Keratinocyte (primary cell): Measurements from ENCODE around the gene TPPP3.

Experiments
- EZH2 ChIP-seq: IDR thresholded peaks from one replicate; pipeline ENCODE4 v1.6.1; 2012; ENCODE audit warnings: inconsistent platforms, mild to moderate bottlenecking, low read length, moderate library complexity
- TF ChIP-seq, protein P1 (sequence below), 3 experiments: IDR thresholded peaks in 1 of 3; conservative IDR thresholded peaks in 1 of 3; optimal IDR thresholded peaks in 1 of 3; 2 replicates in 2 of 3; 3 replicates in 1 of 3; pipeline versions ENCODE3 to v1.5.1; 2011; ENCODE audit warnings: low read length in 3 of 3, mild to moderate bottlenecking in 3 of 3, moderate library complexity in 2 of 3, control low read depth in 1 of 3, inconsistent platforms in 1 of 3; ENCODE audit not compliant: insufficient read depth in 2 of 3; ENCODE audit errors: extremely low read depth in 1 of 3

DNA sequence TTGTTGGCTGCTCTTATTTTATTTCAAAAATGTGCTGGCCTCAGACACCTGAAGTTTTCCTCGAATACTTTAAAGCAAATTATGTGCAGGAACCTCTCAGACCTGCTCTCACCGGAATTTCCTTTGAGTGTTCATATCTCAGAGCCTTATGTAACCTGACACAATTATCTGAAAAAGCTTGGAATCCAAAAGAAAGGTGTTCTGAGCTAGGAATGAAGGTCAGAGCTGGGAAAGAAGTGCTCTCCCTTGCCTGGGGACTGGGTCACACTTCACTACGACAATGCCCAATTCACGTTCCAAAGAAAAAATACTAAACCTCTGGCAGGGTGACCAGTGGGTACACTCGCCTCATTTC, 30.9 kb upstream of the TPPP3 start:
- TF ChIP-seq, protein P1, sequence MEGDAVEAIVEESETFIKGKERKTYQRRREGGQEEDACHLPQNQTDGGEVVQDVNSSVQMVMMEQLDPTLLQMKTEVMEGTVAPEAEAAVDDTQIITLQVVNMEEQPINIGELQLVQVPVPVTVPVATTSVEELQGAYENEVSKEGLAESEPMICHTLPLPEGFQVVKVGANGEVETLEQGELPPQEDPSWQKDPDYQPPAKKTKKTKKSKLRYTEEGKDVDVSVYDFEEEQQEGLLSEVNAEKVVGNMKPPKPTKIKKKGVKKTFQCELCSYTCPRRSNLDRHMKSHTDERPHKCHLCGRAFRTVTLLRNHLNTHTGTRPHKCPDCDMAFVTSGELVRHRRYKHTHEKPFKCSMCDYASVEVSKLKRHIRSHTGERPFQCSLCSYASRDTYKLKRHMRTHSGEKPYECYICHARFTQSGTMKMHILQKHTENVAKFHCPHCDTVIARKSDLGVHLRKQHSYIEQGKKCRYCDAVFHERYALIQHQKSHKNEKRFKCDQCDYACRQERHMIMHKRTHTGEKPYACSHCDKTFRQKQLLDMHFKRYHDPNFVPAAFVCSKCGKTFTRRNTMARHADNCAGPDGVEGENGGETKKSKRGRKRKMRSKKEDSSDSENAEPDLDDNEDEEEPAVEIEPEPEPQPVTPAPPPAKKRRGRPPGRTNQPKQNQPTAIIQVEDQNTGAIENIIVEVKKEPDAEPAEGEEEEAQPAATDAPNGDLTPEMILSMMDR (optimal IDR thresholded peaks at IDR 0.05 in 1 of 3, IDR thresholded peaks at IDR 0.05 in 1 of 3, conservative IDR thresholded peaks at IDR 0.05 in 1 of 3; ENCODE audit: extremely low read depth in 1 of 3, insufficient read depth in 2 of 3, low read length in 3 of 3): no peak
- no peak for TF ChIP-seq EZH2
